HepG2 (cell line): ENCODE data around the gene ZNF213. TPM values are rescaled to one million over a fixed set of nuclear protein-coding genes. Genes with fewer than 3 reads are reported as not detected.

Experiments
- CBX5 ChIP-seq: sonication (generic); formaldehyde crosslinking; IDR thresholded peaks from 2 replicates; pipeline ENCODE4 v1.4.0; 2020; ENCODE audit warnings: missing genetic modification reagents, borderline replicate concordance
- CEBPB ChIP-seq: IDR thresholded peaks from 2 replicates; pipeline ENCODE4 v1.6.1; 2011; ENCODE audit warnings: low read depth, low read length, improper control_type of control experiment, borderline replicate concordance
- FOXA3 ChIP-seq: IDR thresholded peaks from 2 replicates; pipeline ENCODE4 v1.6.1; 2016; ENCODE audit warnings: missing genetic modification reagents, missing compliant biosample characterization
- GLI4 ChIP-seq: sonication (generic); formaldehyde crosslinking; IDR thresholded peaks from 2 replicates; pipeline ENCODE4 v1.5.1; 2020; ENCODE audit warnings: missing genetic modification reagents, mild to moderate bottlenecking, moderate library complexity, borderline replicate concordance
- KMT2B ChIP-seq: IDR thresholded peaks from 2 replicates; pipeline ENCODE4 v1.6.1; 2016; ENCODE audit warnings: missing genetic modification reagents, missing compliant biosample characterization
- PPARG ChIP-seq: conservative IDR thresholded peaks from 2 replicates; pipeline ENCODE4 v1.6.1; 2016; ENCODE audit warnings: missing biosample characterization, missing genetic modification reagents
- RBM39 ChIP-seq: fragments of 200-400 bp; formaldehyde crosslinking; IDR thresholded peaks from one replicate; pipeline ENCODE4 v1.6.1; 2018; ENCODE audit warnings: antibody characterized with exemption, mild to moderate bottlenecking, low read depth, low read length; ENCODE audit not compliant: poor library complexity, severe bottlenecking
- SRY ChIP-seq: sonication (generic); formaldehyde crosslinking; IDR thresholded peaks from 2 replicates; pipeline ENCODE4 v1.8.0; 2022; ENCODE audit warnings: mild to moderate bottlenecking, missing genetic modification reagents
- STAT5B ChIP-seq: sonication (generic); formaldehyde crosslinking; IDR thresholded peaks from 2 replicates; pipeline ENCODE4 v1.4.0; 2020; ENCODE audit warnings: missing genetic modification reagents
- TARDBP ChIP-seq: sonication (generic); formaldehyde crosslinking; IDR thresholded peaks from 2 replicates; pipeline ENCODE4 v1.8.0; 2022; ENCODE audit warnings: mild to moderate bottlenecking, missing genetic modification reagents
- ZFP91 ChIP-seq: sonication (generic); formaldehyde crosslinking; IDR thresholded peaks from 2 replicates; pipeline ENCODE4 v1.9.0; 2022; ENCODE audit warnings: missing genetic modification reagents, mild to moderate bottlenecking, borderline replicate concordance
- ZFY ChIP-seq: sonication (generic); formaldehyde crosslinking; IDR thresholded peaks from 2 replicates; pipeline ENCODE4 v1.4.0; 2020; ENCODE audit warnings: missing genetic modification reagents
- ZNF205 ChIP-seq: IDR thresholded peaks from 2 replicates; pipeline ENCODE4 v1.6.1; 2018; ENCODE audit warnings: missing biosample characterization, missing genetic modification reagents
- ZNF34 ChIP-seq: sonication (generic); formaldehyde crosslinking; IDR thresholded peaks from 2 replicates; pipeline ENCODE4 v1.4.0; 2020; ENCODE audit warnings: mild to moderate bottlenecking, missing genetic modification reagents, borderline replicate concordance
- ZNF362 ChIP-seq: sonication (generic); formaldehyde crosslinking; IDR thresholded peaks from 2 replicates; pipeline ENCODE4 v1.4.0; 2020; ENCODE audit warnings: missing genetic modification reagents, mild to moderate bottlenecking, borderline replicate concordance
- ZNF746 ChIP-seq: sonication (generic); formaldehyde crosslinking; IDR thresholded peaks from 2 replicates; pipeline ENCODE4 v1.8.0; 2022; ENCODE audit warnings: mild to moderate bottlenecking, missing genetic modification reagents
- ZNF781 ChIP-seq: sonication (generic); formaldehyde crosslinking; IDR thresholded peaks from 2 replicates; pipeline ENCODE4 v1.5.1; 2020; ENCODE audit warnings: borderline replicate concordance, mild to moderate bottlenecking, missing genetic modification reagents; ENCODE audit errors: not compliant biosample characterization
- ZSCAN9 ChIP-seq: IDR thresholded peaks from 2 replicates; pipeline ENCODE4 v1.6.1; 2016; ENCODE audit warnings: borderline replicate concordance
- polyA plus RNA-seq, 8 experiments: library from polyadenylated mRNA; depleted of rRNA in 3 of 8; stranded (reverse) in 7 of 8; unstranded in 1 of 8; fragments of >200 nt; fragmentation: Illumina TruSeq in 4 of 8; extraction: Trizol in 4 of 8; gene quantifications; 2 replicates each; pipeline versions ENCODE4 v1.2.1 to v1.2.3, GENCODE V29; 2011 to 2016; ENCODE audit warnings: low read depth in 4 of 8, missing spikeins in 1 of 8, mixed read lengths in 1 of 8; ENCODE audit not compliant: insufficient read depth in 1 of 8
- total RNA-seq, 5 experiments: library from RNA; depleted of rRNA; stranded (reverse); fragments of >200 nt; fragmentation: Illumina TruSeq; extraction: Trizol; gene quantifications; 2 replicates each; pipeline ENCODE4 v1.2.3, GENCODE V29; 2016; ENCODE audit warnings: low read depth in 1 of 5
- TF ChIP-seq, protein P1 (sequence below): sonication (generic); formaldehyde crosslinking; IDR thresholded peaks from 2 replicates; pipeline ENCODE4 v1.8.1; 2022; ENCODE audit warnings: mild to moderate bottlenecking, missing genetic modification reagents
- TF ChIP-seq, protein P2 (sequence below): sonication (generic); formaldehyde crosslinking; IDR thresholded peaks from 2 replicates; pipeline ENCODE4 v1.4.0; 2020; ENCODE audit warnings: low read depth, missing genetic modification reagents

ZNF213 gene
- total and polyA plus RNA-seq, 2 of the 13 experiments (the other 11 are each of a cell fraction or from before 2014, with no cell fraction given) = 0.59 to 0.97 TPM

- TF ChIP-seq FOXA3 (CRISPR knock-in tag) (0 out of 2 replicates have a peak, but pooled peaks have one; percentile 7), ZFY (CRISPR knock-in tag) (peak; percentile 36; the same call in 1 of the 2 replicates), ZSCAN9 (CRISPR knock-in tag) (peak; percentile 21; the same call in 1 of the 2 replicates), ZFP91 (peak; percentile 84; the same call in 1 of the 2 replicates), RBM39 (peak; percentile 51), KMT2B (CRISPR knock-in tag) (peak; percentile 30; the same call in 1 of the 2 replicates), ZNF362 (CRISPR knock-in tag) (0 out of 2 replicates have a peak, but pooled peaks have one; percentile 23), CEBPB (no peak), ZNF34 (CRISPR knock-in tag) (no peak), STAT5B (no peak), SRY (0 out of 2 replicates have a peak, but pooled peaks have one; percentile 23), ZNF746 (CRISPR knock-in tag) (0 out of 2 replicates have a peak, but pooled peaks have one; percentile 40), ZNF781 (peak; percentile 8), PPARG (CRISPR knock-in tag) (peak; percentile 50; the same call in 1 of the 2 replicates), ZNF205 (0 out of 2 replicates have a peak, but pooled peaks have one; percentile 25), TARDBP (CRISPR knock-in tag) (peak; percentile 61), CBX5 (CRISPR knock-in tag) (no peak), GLI4 (CRISPR knock-in tag) (peak; percentile 68; the same call in 1 of the 2 replicates)
- TF ChIP-seq, protein P1, sequence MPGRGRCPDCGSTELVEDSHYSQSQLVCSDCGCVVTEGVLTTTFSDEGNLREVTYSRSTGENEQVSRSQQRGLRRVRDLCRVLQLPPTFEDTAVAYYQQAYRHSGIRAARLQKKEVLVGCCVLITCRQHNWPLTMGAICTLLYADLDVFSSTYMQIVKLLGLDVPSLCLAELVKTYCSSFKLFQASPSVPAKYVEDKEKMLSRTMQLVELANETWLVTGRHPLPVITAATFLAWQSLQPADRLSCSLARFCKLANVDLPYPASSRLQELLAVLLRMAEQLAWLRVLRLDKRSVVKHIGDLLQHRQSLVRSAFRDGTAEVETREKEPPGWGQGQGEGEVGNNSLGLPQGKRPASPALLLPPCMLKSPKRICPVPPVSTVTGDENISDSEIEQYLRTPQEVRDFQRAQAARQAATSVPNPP (CRISPR knock-in tag) = 0 out of 2 replicates have a peak, but pooled peaks have one; percentile 32
- TF ChIP-seq, protein P2, sequence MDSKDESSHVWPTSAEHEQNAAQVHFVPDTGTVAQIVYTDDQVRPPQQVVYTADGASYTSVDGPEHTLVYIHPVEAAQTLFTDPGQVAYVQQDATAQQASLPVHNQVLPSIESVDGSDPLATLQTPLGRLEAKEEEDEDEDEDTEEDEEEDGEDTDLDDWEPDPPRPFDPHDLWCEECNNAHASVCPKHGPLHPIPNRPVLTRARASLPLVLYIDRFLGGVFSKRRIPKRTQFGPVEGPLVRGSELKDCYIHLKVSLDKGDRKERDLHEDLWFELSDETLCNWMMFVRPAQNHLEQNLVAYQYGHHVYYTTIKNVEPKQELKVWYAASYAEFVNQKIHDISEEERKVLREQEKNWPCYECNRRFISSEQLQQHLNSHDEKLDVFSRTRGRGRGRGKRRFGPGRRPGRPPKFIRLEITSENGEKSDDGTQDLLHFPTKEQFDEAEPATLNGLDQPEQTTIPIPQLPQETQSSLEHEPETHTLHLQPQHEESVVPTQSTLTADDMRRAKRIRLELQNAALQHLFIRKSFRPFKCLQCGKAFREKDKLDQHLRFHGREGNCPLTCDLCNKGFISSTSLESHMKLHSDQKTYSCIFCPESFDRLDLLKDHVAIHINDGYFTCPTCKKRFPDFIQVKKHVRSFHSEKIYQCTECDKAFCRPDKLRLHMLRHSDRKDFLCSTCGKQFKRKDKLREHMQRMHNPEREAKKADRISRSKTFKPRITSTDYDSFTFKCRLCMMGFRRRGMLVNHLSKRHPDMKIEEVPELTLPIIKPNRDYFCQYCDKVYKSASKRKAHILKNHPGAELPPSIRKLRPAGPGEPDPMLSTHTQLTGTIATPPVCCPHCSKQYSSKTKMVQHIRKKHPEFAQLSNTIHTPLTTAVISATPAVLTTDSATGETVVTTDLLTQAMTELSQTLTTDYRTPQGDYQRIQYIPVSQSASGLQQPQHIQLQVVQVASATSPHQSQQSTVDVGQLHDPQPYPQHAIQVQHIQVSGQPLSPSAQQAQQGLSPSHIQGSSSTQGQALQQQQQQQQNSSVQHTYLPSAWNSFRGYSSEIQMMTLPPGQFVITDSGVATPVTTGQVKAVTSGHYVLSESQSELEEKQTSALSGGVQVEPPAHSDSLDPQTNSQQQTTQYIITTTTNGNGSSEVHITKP (CRISPR knock-in tag) = 0 out of 2 replicates have a peak, but pooled peaks have one; percentile 25
These were observed 54.3 kb downstream of the ZNF213 start (continued) for GRCh38 chr16:3188925-3189825.
